Central memory CD8-positive, alpha-beta T cell (primary cell): Measurements from ENCODE around the gene GRAMD1B.
"Not testable (repeated sequence)": the region's sequence is repeated elsewhere in the genome, so short reads cannot be mapped to it uniquely, and the experiment has no call there.

Source experiments
- ATAC-seq: fragments of 150-1000 bp; cut with Tn5 transposase; replicated peaks from 2 replicates; pipeline ENCODE4 v1.10.0; 2022; ENCODE audit warnings: mild to moderate bottlenecking, moderate FRiP score, moderate number of reproducible peaks; ENCODE audit not compliant: poor library complexity, severe bottlenecking; ENCODE audit errors: extremely low read depth
- DNase-seq, 2 donors: peaks; one replicate each; pipeline ENCODE4 v3.0.0; 2021; ENCODE audit warnings: low spot score in 2 of 2
- H3K27ac Mint-ChIP-seq: one replicate; pipeline ENCODE4 v1.8.0; 2022; ENCODE audit warnings: low read depth, mild to moderate bottlenecking, moderate library complexity, mixed read lengths
- H3K27me3 Mint-ChIP-seq: one replicate; pipeline ENCODE4 v1.8.0; 2022; ENCODE audit warnings: mixed read lengths
- H3K36me3 Mint-ChIP-seq: one replicate; pipeline ENCODE4 v1.8.0; 2022; ENCODE audit warnings: mild to moderate bottlenecking, moderate library complexity, mixed read lengths; ENCODE audit not compliant: insufficient read depth
- H3K4me1 Mint-ChIP-seq: one replicate; pipeline ENCODE4 v1.8.0; 2022; ENCODE audit warnings: mixed read lengths
- H3K4me3 Mint-ChIP-seq: one replicate; pipeline ENCODE4 v1.8.0; 2022; ENCODE audit warnings: mild to moderate bottlenecking, moderate library complexity, mixed read lengths
- H3K9me3 Mint-ChIP-seq: one replicate; pipeline ENCODE4 v1.8.0; 2022; ENCODE audit warnings: mixed read lengths

The GRAMD1B gene

DNA sequence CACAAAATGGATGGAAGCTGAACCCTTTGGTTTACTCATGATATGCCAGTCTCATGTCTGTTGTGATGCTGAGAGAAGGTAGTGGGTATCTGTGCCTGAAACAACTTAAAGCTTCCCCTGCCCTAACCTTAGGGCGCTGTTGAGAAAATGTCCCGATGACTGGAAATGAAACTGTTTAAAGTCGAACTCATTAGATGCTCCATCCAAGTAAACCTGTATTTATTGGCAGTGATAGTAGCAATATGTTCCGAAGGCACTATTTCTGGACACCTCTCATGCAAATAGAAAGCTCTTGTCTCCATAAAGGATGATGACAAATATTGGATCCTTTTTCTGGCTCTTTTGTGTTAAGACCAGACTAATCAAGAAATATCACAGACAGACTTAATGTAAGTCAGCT is 86.2 kb downstream of the GRAMD1B start:
- H3K27me3 Mint-ChIP-seq, result peaks cover 14% of the 10 kb centered on the region
- DNase-seq (no peak), ATAC-seq (no peak)
- H3K9me3 Mint-ChIP-seq, result no peaks in the 10 kb centered on the region
- H3K36me3 Mint-ChIP-seq, result peaks cover 4% of the 10 kb centered on the region
- no peak overlapping the region for H3K4me3 Mint-ChIP-seq
- H3K27ac Mint-ChIP-seq, result no peak overlapping the region
- peaks cover 24% of the 10 kb centered on the region for H3K4me1 Mint-ChIP-seq

DNA sequence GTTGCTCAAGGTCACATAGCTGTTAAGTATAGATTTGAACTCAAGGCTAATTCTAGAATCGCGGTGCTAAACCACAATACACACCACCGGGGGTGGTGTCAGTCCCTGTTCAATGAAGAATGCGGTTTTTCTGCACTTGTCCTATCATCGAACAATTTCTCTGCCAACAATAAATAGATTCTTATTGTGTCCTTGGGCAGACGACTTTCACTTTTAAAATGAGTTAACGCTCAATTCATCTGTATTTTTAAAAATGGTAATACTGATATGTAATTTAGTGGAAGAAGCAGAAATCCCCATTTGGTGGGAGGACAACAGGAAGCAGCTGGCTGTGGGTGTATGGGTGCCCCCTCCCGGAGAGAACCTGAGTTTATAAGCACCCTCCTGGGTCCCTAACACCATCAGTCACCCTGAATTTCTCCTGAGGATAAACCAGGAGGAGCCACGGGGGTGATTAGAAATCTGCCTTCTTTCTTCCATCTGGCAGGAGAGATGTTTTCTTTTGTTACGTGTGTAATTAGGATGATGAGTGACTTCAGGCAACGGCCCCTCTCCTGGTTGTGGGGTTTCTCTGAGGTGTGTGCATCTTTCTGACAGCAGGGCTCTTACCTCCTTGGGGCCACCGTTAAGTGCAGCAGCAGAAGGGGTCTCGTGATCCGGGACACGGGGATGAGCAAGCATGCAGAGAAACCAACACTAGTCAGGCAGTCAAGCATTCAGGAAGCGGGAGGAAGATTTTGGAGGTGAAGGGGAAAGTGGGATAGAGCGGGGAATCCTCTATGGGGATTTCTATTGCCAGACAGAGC is 87.7 kb downstream of the GRAMD1B start:
- DNase-seq (no peak), ATAC-seq (peak; percentile 40)
- Mint-ChIP-seq H3K36me3 (peaks cover 4% of the 10 kb centered on the region), H3K27me3 (peaks cover 14% of the 10 kb centered on the region), H3K9me3 (no peaks in the 10 kb centered on the region), H3K4me3 (peak overlapping the region; percentile 24), H3K27ac (peak overlapping the region; percentile 63), H3K4me1 (peaks cover 23% of the 10 kb centered on the region)

- Mint-ChIP-seq H3K9me3 (no peaks in the 10 kb centered on the region), H3K4me1 (peaks cover 23% of the 10 kb centered on the region), H3K36me3 (peaks cover 2% of the 10 kb centered on the region), H3K4me3 (no peak overlapping the region), H3K27me3 (peaks cover 14% of the 10 kb centered on the region), H3K27ac (no peak overlapping the region)
- DNase-seq, result no peak
- ATAC-seq, result peak; percentile 59
Observed at GRCh38 chr11:123518496-123519054, 88.5 kb downstream of the GRAMD1B start.

- H3K4me1 Mint-ChIP-seq, result peaks cover 23% of the 10 kb centered on the region
- H3K27me3 Mint-ChIP-seq, result peaks cover 14% of the 10 kb centered on the region
- DNase-seq, result no peak
- peaks cover 1% of the 10 kb centered on the region for H3K36me3 Mint-ChIP-seq
- H3K4me3 Mint-ChIP-seq, result no peak overlapping the region
- ATAC-seq, result no peak
- H3K9me3 Mint-ChIP-seq, result no peaks in the 10 kb centered on the region
- no peak overlapping the region for H3K27ac Mint-ChIP-seq
Observed at GRCh38 chr11:123519055-123519796, 89.2 kb downstream of the GRAMD1B start.

GRCh38 chr11:123519797-123520193 is 89.7 kb downstream of the GRAMD1B start:
- no peak overlapping the region for H3K27ac Mint-ChIP-seq
- H3K4me3 Mint-ChIP-seq, result no peak overlapping the region
- no peaks in the 10 kb centered on the region for H3K9me3 Mint-ChIP-seq
- H3K4me1 Mint-ChIP-seq, result peaks cover 23% of the 10 kb centered on the region
- ATAC-seq (no peak), DNase-seq (no peak)
- H3K27me3 Mint-ChIP-seq, result peaks cover 14% of the 10 kb centered on the region
- H3K36me3 Mint-ChIP-seq, result peaks cover 1% of the 10 kb centered on the region

- H3K9me3 Mint-ChIP-seq, H3K36me3 Mint-ChIP-seq, H3K4me3 Mint-ChIP-seq, ATAC-seq, H3K27ac Mint-ChIP-seq, DNase-seq: not testable (repeated sequence)
- H3K27me3 Mint-ChIP-seq, result peaks cover 14% of the 10 kb centered on the region
- peaks cover 23% of the 10 kb centered on the region for H3K4me1 Mint-ChIP-seq
Observed at GRCh38 chr11:123520476-123520875, 90.4 kb downstream of the GRAMD1B start.

GRCh38 chr11:123521001-123521400 is 90.9 kb downstream of the GRAMD1B start:
- H3K4me1 Mint-ChIP-seq, result peaks cover 23% of the 10 kb centered on the region
- no peak for DNase-seq
- no peak overlapping the region for H3K27ac Mint-ChIP-seq
- ATAC-seq, result no peak
- H3K27me3 Mint-ChIP-seq, result peaks cover 14% of the 10 kb centered on the region
- no peak overlapping the region for H3K4me3 Mint-ChIP-seq
- H3K9me3 Mint-ChIP-seq, result no peaks in the 10 kb centered on the region
- H3K36me3 Mint-ChIP-seq, result no peaks in the 10 kb centered on the region

DNA sequence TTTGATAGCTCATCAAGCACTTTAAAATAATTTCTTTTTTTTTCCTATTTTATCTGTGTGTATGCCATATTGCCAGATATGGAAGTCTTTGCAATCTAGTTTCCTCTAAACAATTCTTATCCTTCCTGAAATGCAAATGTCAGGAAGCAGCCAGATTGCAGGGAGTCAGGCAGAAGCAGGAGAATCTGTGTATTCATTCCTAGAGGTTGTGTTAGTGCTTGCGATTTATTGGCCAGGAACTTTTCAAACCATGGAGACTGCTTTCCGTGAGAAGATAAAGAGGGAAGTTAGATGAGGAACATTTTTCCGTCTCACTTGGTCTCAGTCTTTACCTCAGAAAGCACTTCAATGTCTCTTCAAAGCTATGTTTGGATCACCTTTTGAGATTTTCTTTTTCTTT is 91.9 kb downstream of the GRAMD1B start:
- no peak for DNase-seq
- Mint-ChIP-seq H3K4me3 (no peak overlapping the region), H3K27ac (no peak overlapping the region), H3K4me1 (peaks cover 22% of the 10 kb centered on the region), H3K9me3 (no peaks in the 10 kb centered on the region), H3K36me3 (peaks cover 2% of the 10 kb centered on the region), H3K27me3 (peaks cover 14% of the 10 kb centered on the region)
- ATAC-seq, result no peak

GRCh38 chr11:123523539-123523938 is 93.5 kb downstream of the GRAMD1B start:
- Mint-ChIP-seq H3K9me3 (no peaks in the 10 kb centered on the region), H3K36me3 (peaks cover 2% of the 10 kb centered on the region), H3K4me1 (peaks cover 6% of the 10 kb centered on the region), H3K27me3 (peaks cover 5% of the 10 kb centered on the region), H3K4me3 (no peak overlapping the region), H3K27ac (no peak overlapping the region)
- DNase-seq, result no peak
- ATAC-seq, result no peak

GRCh38 chr11:123525097-123525496 is 95.0 kb downstream of the GRAMD1B start:
- H3K27ac Mint-ChIP-seq, result peak overlapping the region; percentile 18
- H3K27me3 Mint-ChIP-seq, result no peaks in the 10 kb centered on the region
- peaks cover 2% of the 10 kb centered on the region for H3K36me3 Mint-ChIP-seq
- no peaks in the 10 kb centered on the region for H3K4me1 Mint-ChIP-seq
- ATAC-seq (no peak), DNase-seq (no peak)
- H3K4me3 Mint-ChIP-seq, result no peak overlapping the region
- no peaks in the 10 kb centered on the region for H3K9me3 Mint-ChIP-seq

DNA sequence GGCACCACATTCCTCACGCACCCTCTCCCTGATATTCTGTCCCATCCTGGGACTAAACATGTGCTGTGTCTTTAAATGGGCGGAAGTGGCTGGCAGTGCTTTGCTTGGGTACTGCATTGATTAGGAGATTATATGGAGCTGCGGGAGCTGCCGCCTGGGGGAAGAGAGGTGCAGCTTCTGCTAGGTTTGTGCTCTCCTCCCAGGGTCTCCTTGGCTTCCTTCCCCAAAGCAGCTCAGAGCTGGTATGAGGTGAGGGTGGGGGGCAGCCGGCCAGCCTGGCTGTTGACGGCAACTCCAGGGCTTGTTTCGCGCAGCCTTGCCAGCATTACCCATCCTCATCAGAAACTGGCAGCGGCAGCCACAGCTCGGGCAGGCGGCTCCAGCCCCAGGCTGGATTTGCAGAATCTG is 95.4 kb downstream of the GRAMD1B start:
- Mint-ChIP-seq H3K27me3 (no peaks in the 10 kb centered on the region), H3K27ac (peak overlapping the region; percentile 18), H3K36me3 (peaks cover 2% of the 10 kb centered on the region), H3K9me3 (no peaks in the 10 kb centered on the region), H3K4me3 (no peak overlapping the region), H3K4me1 (no peaks in the 10 kb centered on the region)
- ATAC-seq (no peak), DNase-seq (no peak)

DNA sequence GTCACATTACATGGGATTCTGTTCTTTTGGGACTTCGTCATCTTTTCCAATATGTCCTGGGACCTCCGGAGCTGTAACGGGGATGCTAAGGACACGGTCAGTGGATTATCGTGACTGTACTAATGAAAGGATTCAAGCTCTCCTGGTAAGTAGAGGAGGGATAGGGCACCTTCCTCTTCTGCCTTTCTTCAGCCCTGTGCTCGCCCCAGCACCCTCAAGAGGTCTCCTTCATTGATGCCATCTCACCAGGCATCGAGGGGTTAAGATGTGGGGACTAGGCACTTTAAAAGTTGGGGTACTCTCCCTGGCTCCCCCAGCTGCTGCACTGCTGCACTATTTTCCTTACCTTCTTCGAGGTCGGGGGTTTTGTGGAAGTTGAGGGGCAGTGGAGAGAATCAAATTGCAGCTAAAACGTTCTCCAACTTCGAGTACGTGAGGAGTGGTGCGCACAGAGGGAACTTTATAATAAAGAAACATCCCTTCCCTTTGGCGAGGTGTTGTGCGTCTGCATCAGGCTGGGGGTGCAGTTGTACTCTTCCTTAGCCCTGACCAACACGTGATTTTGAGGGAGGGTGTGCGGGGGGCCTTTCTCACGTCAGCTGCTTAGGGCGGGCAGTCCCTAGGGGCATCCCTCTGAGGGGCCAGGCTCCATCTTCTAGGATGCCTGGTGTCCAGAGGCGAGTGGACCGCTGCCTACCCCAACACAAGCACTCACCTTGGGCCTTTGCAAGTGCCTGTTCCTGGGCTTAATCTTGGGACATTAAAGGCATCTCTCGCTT is 96.1 kb downstream of the GRAMD1B start:
- ATAC-seq (no peak), DNase-seq (no peak)
- H3K9me3 Mint-ChIP-seq, result no peaks in the 10 kb centered on the region
- H3K27ac Mint-ChIP-seq, result no peak overlapping the region
- H3K36me3 Mint-ChIP-seq, result peaks cover 2% of the 10 kb centered on the region
- H3K4me1 Mint-ChIP-seq, result no peaks in the 10 kb centered on the region
- no peaks in the 10 kb centered on the region for H3K27me3 Mint-ChIP-seq
- H3K4me3 Mint-ChIP-seq, result no peak overlapping the region
